CD14-positive monocyte (primary cell): ENCODE measurements around the gene HOXD4. TPM values are rescaled to one million over a fixed set of nuclear protein-coding genes. Genes with fewer than 3 reads are reported as not detected.
A peak's percentile ranks its signal among the peaks of the same experiment; 100 is the strongest.

ENCODE experiments used
- DNase-seq, 3 donors: peaks; one replicate each; pipeline ENCODE4 v3.0.0-alpha.2; 2011 to 2022
- H2AFZ ChIP-seq: 2 replicates; pipeline ENCODE4 v1.6.0; 2012; ENCODE audit warnings: mild to moderate bottlenecking, low read depth, low read length, inconsistent platforms; ENCODE audit not compliant: insufficient read depth, poor library complexity, severe bottlenecking
- H3K27ac ChIP-seq, 2 donors: 1 replicate in 1 of 2; 2 replicates in 1 of 2; pipeline ENCODE4 v1.5.1; 2012 to 2013; ENCODE audit warnings: low read length in 2 of 2, control low read depth in 1 of 2, inconsistent platforms in 1 of 2, low read depth in 1 of 2, mild to moderate bottlenecking in 1 of 2
- H3K27me3 ChIP-seq, 2 donors: one replicate each; pipeline versions ENCODE4 v1.6.0 to v1.6.1; 2011 to 2013; ENCODE audit warnings: low read length in 2 of 2; ENCODE audit not compliant: control insufficient read depth in 2 of 2, insufficient read depth in 2 of 2
- H3K36me3 ChIP-seq, 2 donors: replicated peaks in 1 of 2; 1 replicate in 1 of 2; 2 replicates in 1 of 2; pipeline versions ENCODE4 v1.5.1 to v1.6.1; 2012 to 2013; ENCODE audit warnings: low read length in 2 of 2, control low read depth in 1 of 2, inconsistent platforms in 1 of 2, mild to moderate bottlenecking in 1 of 2; ENCODE audit not compliant: insufficient read depth in 2 of 2, control insufficient read depth in 1 of 2
- H3K4me1 ChIP-seq, 2 donors: 1 replicate in 1 of 2; 2 replicates in 1 of 2; pipeline versions ENCODE4 v1.5.1 to v1.6.1; 2012 to 2013; ENCODE audit warnings: low read length in 2 of 2, control low read depth in 1 of 2, inconsistent platforms in 1 of 2, mild to moderate bottlenecking in 1 of 2, moderate library complexity in 1 of 2; ENCODE audit not compliant: insufficient read depth in 2 of 2, control insufficient read depth in 1 of 2
- H3K4me2 ChIP-seq: replicated peaks from 2 replicates; pipeline ENCODE3; 2012; ENCODE audit warnings: low read length, moderate library complexity, mild to moderate bottlenecking; ENCODE audit not compliant: poor library complexity, severe bottlenecking; ENCODE audit errors: extremely low read depth
- H3K4me3 ChIP-seq, 3 experiments: fragments of 200-600 bp in 1 of 3; sonication (generic) in 1 of 3; replicated peaks in 1 of 3; 1 replicate in 2 of 3; 2 replicates in 1 of 3; pipeline ENCODE4 v1.5.1; 2011 to 2013; ENCODE audit warnings: low read length in 3 of 3, mild to moderate bottlenecking in 3 of 3, control low read depth in 2 of 3, low read depth in 2 of 3, inconsistent platforms in 1 of 3, moderate library complexity in 1 of 3
- H3K79me2 ChIP-seq: 2 replicates; pipeline ENCODE4 v1.6.0; 2012; ENCODE audit warnings: mild to moderate bottlenecking, control low read depth, inconsistent platforms, low read length, moderate library complexity; ENCODE audit not compliant: insufficient read depth
- H3K9ac ChIP-seq: 2 replicates; pipeline ENCODE4 v1.6.0; 2017; ENCODE audit warnings: low read length, mild to moderate bottlenecking; ENCODE audit not compliant: insufficient read depth, poor library complexity, severe bottlenecking
- H3K9me3 ChIP-seq, 2 donors: replicated peaks in 1 of 2; 1 replicate in 1 of 2; 2 replicates in 1 of 2; pipeline versions ENCODE4 v1.5.1 to v1.6.1; 2012 to 2013; ENCODE audit warnings: low read length in 2 of 2, control low read depth in 1 of 2; ENCODE audit not compliant: control insufficient read depth in 1 of 2, insufficient read depth in 1 of 2
- H4K20me1 ChIP-seq: 2 replicates; pipeline ENCODE4 v1.6.0; 2012; ENCODE audit warnings: mild to moderate bottlenecking, low read length, control low read depth, moderate library complexity; ENCODE audit not compliant: insufficient read depth
- H3K27ac Mint-ChIP-seq, 7 donors: one replicate each; pipeline ENCODE4 v1.8.0; 2020; ENCODE audit warnings: mild to moderate bottlenecking in 7 of 7, mixed read lengths in 7 of 7, moderate library complexity in 6 of 7, inconsistent platforms in 2 of 7
- H3K27me3 Mint-ChIP-seq, 3 donors: one replicate each; pipeline ENCODE4 v1.8.0; 2021 to 2022; ENCODE audit warnings: low read depth in 3 of 3, mild to moderate bottlenecking in 3 of 3, mixed read lengths in 3 of 3, moderate library complexity in 3 of 3, inconsistent platforms in 1 of 3
- H3K36me3 Mint-ChIP-seq, 2 donors: one replicate each; pipeline ENCODE4 v1.8.0; 2020; ENCODE audit warnings: mixed read lengths in 2 of 2, inconsistent platforms in 1 of 2, mild to moderate bottlenecking in 1 of 2
- H3K4me1 Mint-ChIP-seq: one replicate; pipeline ENCODE4 v1.8.0; 2020; ENCODE audit warnings: mild to moderate bottlenecking, mixed read lengths
- H3K4me3 Mint-ChIP-seq, 2 donors: one replicate each; pipeline ENCODE4 v1.8.0; 2020; ENCODE audit warnings: mild to moderate bottlenecking in 2 of 2, mixed read lengths in 2 of 2, moderate library complexity in 1 of 2
- H3K9me3 Mint-ChIP-seq, 7 donors: one replicate each; pipeline ENCODE4 v1.8.0; 2020 to 2022; ENCODE audit warnings: mixed read lengths in 7 of 7, mild to moderate bottlenecking in 6 of 7, moderate library complexity in 6 of 7, inconsistent platforms in 2 of 7
- WGBS: methylation state at CpG from one replicate; pipeline ENCODE4 v1.1.5; 2013; ENCODE audit warnings: missing lambda C conversion rate; ENCODE audit not compliant: insufficient coverage; 5-methylcytosine and 5-hydroxymethylcytosine counted together
- intact Hi-C, 2 donors: fragments of 100-400 bp; cut with micrococcal nuclease; formaldehyde crosslinking; loops; one replicate each; pipeline versions ENCODE4 v1.15.0 to v1.15.1; 2023
- polyA plus RNA-seq, 3 donors: library from polyadenylated mRNA; depleted of rRNA in 1 of 3; unstranded in 2 of 3; stranded (reverse) in 1 of 3; fragments of 300-500 nt in 2 of 3; fragments of >200 nt in 1 of 3; fragmentation: Illumina TruSeq in 2 of 3; gene quantifications; 1 replicate in 2 of 3; 2 replicates in 1 of 3; pipeline ENCODE4 v1.2.3, GENCODE V29; 2012 to 2021
- TF ChIP-seq, protein P1 (sequence below): fragments of 200-600 bp; IDR thresholded peaks from one replicate; pipeline ENCODE4 v1.8.0; 2022; ENCODE audit warnings: antibody characterized with exemption, mild to moderate bottlenecking

Gene HOXD4
- polyA plus RNA-seq, 3 donors = not detected

DNA sequence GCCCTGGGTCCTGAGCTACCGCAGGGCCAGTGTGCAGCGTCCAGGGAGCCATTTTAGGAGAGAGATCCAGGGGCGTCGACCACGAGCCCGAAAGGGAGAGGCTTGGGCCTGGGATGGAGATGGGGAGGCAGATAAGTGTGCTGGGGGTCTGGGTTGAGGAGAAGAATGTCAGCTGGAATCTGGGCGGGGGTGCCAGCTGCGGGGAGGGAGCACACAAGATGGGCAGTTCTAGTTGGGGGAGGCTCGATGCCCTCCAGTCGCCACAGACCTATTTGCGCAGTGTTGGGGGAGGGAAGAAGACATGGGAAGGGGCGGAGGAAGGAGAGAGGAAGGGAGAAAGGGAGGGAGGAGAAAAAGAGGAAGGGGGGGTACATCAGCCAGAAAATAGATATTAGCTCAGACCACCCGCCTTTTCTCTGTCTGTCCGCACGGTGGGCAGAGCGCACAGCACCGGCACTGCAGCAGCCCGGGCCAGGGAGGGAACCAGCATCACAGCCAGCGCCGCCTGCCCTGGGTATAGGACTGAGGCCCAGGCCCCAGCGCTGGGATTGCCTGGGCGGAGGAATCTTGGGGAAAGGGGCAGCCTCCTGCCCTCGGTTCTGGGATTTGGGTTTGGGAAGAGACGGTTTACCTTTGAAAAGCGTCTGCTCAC, 46.1 kb upstream of the HOXD4 start:
- peaks cover 0 to 38% (median 29%) of the 10 kb centered on the region in 7 donors for H3K9me3 Mint-ChIP-seq
- Histone ChIP-seq H3K9ac (no peak overlapping the region), H3K27ac (no peak overlapping the region), H3K79me2 (no peaks in the 10 kb centered on the region), H3K27me3 (peaks cover 74 to 93% of the 10 kb centered on the region in 2 donors), H3K4me2 (no peak overlapping the region), H3K4me1 (peaks cover 6 to 12% of the 10 kb centered on the region in 2 donors), H3K4me3 (no peak overlapping the region), H2AFZ (no peak overlapping the region), H3K9me3 (peaks cover 0 to 66% of the 10 kb centered on the region in 2 donors), H4K20me1 (no peaks in the 10 kb centered on the region), H3K36me3 (no peaks in the 10 kb centered on the region)
- no peak for DNase-seq
- TF ChIP-seq, protein P1, sequence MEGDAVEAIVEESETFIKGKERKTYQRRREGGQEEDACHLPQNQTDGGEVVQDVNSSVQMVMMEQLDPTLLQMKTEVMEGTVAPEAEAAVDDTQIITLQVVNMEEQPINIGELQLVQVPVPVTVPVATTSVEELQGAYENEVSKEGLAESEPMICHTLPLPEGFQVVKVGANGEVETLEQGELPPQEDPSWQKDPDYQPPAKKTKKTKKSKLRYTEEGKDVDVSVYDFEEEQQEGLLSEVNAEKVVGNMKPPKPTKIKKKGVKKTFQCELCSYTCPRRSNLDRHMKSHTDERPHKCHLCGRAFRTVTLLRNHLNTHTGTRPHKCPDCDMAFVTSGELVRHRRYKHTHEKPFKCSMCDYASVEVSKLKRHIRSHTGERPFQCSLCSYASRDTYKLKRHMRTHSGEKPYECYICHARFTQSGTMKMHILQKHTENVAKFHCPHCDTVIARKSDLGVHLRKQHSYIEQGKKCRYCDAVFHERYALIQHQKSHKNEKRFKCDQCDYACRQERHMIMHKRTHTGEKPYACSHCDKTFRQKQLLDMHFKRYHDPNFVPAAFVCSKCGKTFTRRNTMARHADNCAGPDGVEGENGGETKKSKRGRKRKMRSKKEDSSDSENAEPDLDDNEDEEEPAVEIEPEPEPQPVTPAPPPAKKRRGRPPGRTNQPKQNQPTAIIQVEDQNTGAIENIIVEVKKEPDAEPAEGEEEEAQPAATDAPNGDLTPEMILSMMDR = no peak
- 8% methylated on average over 24 of the region's 25 CpGs for WGBS
- H3K27me3 Mint-ChIP-seq = peaks cover 90 to 98% (median 91%) of the 10 kb centered on the region in 3 donors
- no peak overlapping the region for H3K27ac Mint-ChIP-seq
- intact Hi-C loops = no loop called here
- peaks cover 27% of the 10 kb centered on the region for H3K4me1 Mint-ChIP-seq
- peak overlapping the region in 1 of 2 donors; percentile 83 for H3K4me3 Mint-ChIP-seq
- H3K36me3 Mint-ChIP-seq = peaks cover 3 to 13% of the 10 kb centered on the region in 2 donors

DNA sequence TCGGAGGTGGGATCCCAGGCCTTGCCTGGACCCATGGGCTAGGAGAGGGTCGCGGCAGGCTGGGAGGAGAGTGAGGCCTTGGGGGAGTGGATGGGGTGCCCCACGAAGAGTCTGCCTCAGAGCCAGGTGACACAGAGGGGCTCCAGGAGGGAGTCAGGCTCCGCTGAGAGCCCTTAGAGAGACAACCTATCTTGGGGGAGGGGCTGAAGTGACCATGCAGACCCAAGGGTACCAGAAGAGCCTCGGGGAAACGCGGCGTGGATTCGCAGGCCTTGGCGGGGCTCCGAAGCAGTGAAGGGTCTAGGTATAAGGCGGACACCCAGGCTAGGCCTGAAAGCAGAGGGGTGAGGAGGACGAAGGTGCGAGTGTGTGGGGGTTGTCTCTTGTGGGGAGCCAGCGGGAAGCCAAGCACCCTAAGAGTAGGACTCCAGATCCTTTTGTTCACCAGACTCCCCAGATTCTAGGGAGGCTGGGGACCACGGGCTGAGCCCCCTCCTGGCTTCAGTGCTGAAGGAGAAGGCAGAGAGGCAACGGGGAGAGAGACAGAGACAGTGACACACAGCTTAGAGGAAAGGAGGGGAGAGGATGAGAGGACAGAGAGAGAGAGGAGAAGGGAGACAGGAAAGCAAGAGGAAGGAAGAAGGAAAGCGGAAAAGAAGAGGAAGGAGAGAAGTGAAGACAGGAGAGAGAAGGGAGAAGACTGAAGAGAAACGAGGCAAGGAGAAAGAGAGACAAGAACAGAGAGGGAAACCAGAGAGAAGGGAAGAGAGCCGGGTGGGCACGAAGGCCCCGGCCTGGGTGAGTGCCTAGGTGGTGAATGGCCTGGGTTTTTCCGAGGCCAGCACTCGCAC, 45.4 kb upstream of the HOXD4 start:
- no peak overlapping the region for H3K27ac ChIP-seq
- H3K36me3 ChIP-seq = no peaks in the 10 kb centered on the region
- Mint-ChIP-seq H3K9me3 (peaks cover 0 to 39% (median 24%) of the 10 kb centered on the region in 7 donors), H3K4me1 (peaks cover 24% of the 10 kb centered on the region), H3K36me3 (peaks cover 3 to 13% of the 10 kb centered on the region in 2 donors), H3K27ac (no peak overlapping the region), H3K4me3 (peak overlapping the region in 1 of 2 donors; percentile 83), H3K27me3 (peaks cover 90 to 98% (median 91%) of the 10 kb centered on the region in 3 donors)
- TF ChIP-seq, protein P1 = no peak
- no peaks in the 10 kb centered on the region for H3K79me2 ChIP-seq
- H3K9ac ChIP-seq = no peak overlapping the region
- H3K27me3 ChIP-seq = peaks cover 77 to 93% of the 10 kb centered on the region in 2 donors
- H4K20me1 ChIP-seq = no peaks in the 10 kb centered on the region
- no peak overlapping the region for H2AFZ ChIP-seq
- peak overlapping the region in 1 of 3 experiments; percentile 63 for H3K4me3 ChIP-seq
- peaks cover 6 to 12% of the 10 kb centered on the region in 2 donors for H3K4me1 ChIP-seq
- 8% methylated on average over 23 of the region's 25 CpGs for WGBS
- DNase-seq = no peak
- intact Hi-C loops = no loop called here
- H3K9me3 ChIP-seq = peaks cover 0 to 63% of the 10 kb centered on the region in 2 donors
- H3K4me2 ChIP-seq = peak overlapping the region; percentile 59
